Neuronal stem cell (in vitro differentiated cells): ENCODE results near the gene ZNF530.

Experiments used
- DNase-seq: peaks from one replicate; pipeline ENCODE4 v3.0.0-alpha.2; 2013; ENCODE audit warnings: low spot score
- H2AFZ ChIP-seq: one replicate; pipeline ENCODE4 v1.6.1; 2013; ENCODE audit warnings: mild to moderate bottlenecking, low read length, inconsistent platforms
- H2AK5ac ChIP-seq: 2 replicates; pipeline ENCODE4 v1.6.1; 2013; ENCODE audit warnings: low read depth, mild to moderate bottlenecking, inconsistent platforms, low read length, moderate library complexity, mixed read lengths
- H2BK120ac ChIP-seq: 2 replicates; pipeline ENCODE4 v1.6.1; 2013; ENCODE audit warnings: low read depth, mild to moderate bottlenecking, inconsistent platforms, low read length, moderate library complexity, mixed read lengths
- H2BK12ac ChIP-seq: one replicate; pipeline ENCODE4 v1.6.1; 2013; ENCODE audit warnings: low read length, inconsistent platforms
- H2BK15ac ChIP-seq: 2 replicates; pipeline ENCODE4 v1.6.1; 2013; ENCODE audit warnings: mild to moderate bottlenecking, low read length, inconsistent platforms, mixed read lengths
- H2BK5ac ChIP-seq: one replicate; pipeline ENCODE4 v1.6.1; 2013; ENCODE audit warnings: inconsistent platforms, mild to moderate bottlenecking, low read length, moderate library complexity
- H3K14ac ChIP-seq: one replicate; pipeline ENCODE4 v1.6.1; 2013; ENCODE audit warnings: low read length, inconsistent platforms
- H3K18ac ChIP-seq: 2 replicates; pipeline ENCODE4 v1.6.1; 2013; ENCODE audit warnings: low read length, inconsistent platforms
- H3K23ac ChIP-seq: 2 replicates; pipeline ENCODE4 v1.6.1; 2013; ENCODE audit warnings: low read depth, mild to moderate bottlenecking, mixed read lengths, low read length, inconsistent platforms; ENCODE audit not compliant: poor library complexity
- H3K27ac ChIP-seq: replicated peaks from 3 replicates; pipeline ENCODE4 v1.5.1; 2013; ENCODE audit warnings: low read length, inconsistent platforms
- H3K27me3 ChIP-seq, 3 experiments: 2 replicates each; pipeline ENCODE4 v1.6.1; 2013; ENCODE audit warnings: low read length in 3 of 3, mild to moderate bottlenecking in 2 of 3, inconsistent platforms in 1 of 3, low read depth in 1 of 3, mixed read lengths in 1 of 3, moderate library complexity in 1 of 3; ENCODE audit not compliant: control insufficient read depth in 3 of 3, insufficient read depth in 3 of 3
- H3K36me3 ChIP-seq, 2 donors: replicated peaks in 1 of 2; 2 replicates each; pipeline ENCODE4 v1.6.1; 2013; ENCODE audit warnings: low read length in 2 of 2; ENCODE audit not compliant: control insufficient read depth in 2 of 2, insufficient read depth in 2 of 2
- H3K4ac ChIP-seq: 2 replicates; pipeline ENCODE4 v1.6.1; 2013; ENCODE audit warnings: inconsistent platforms, mild to moderate bottlenecking, low read length, moderate library complexity
- H3K4me1 ChIP-seq, 2 donors: 1 replicate in 1 of 2; 2 replicates in 1 of 2; pipeline ENCODE4 v1.6.1; 2013; ENCODE audit warnings: low read length in 2 of 2, low read depth in 1 of 2; ENCODE audit not compliant: control insufficient read depth in 2 of 2, insufficient read depth in 1 of 2
- H3K4me2 ChIP-seq: one replicate; pipeline ENCODE4 v1.6.1; 2013; ENCODE audit warnings: mild to moderate bottlenecking, low read length, inconsistent platforms; ENCODE audit not compliant: insufficient read depth, poor library complexity, severe bottlenecking
- H3K4me3 ChIP-seq, 2 donors: 2 replicates each; pipeline ENCODE4 v1.5.1; 2013; ENCODE audit warnings: low read length in 2 of 2, mild to moderate bottlenecking in 2 of 2, inconsistent platforms in 1 of 2, moderate library complexity in 1 of 2
- H3K79me1 ChIP-seq: one replicate; pipeline ENCODE4 v1.6.1; 2013; ENCODE audit warnings: low read depth, mild to moderate bottlenecking, inconsistent platforms, low read length, moderate library complexity
- H3K9ac ChIP-seq: one replicate; pipeline ENCODE4 v1.6.1; 2013; ENCODE audit warnings: mild to moderate bottlenecking, low read depth, low read length, inconsistent platforms; ENCODE audit not compliant: poor library complexity
- H3K9me3 ChIP-seq, 2 donors: replicated peaks in 1 of 2; 2 replicates each; pipeline versions ENCODE3 to v1.6.1; 2013; ENCODE audit warnings: low read length in 2 of 2, mild to moderate bottlenecking in 2 of 2, inconsistent platforms in 1 of 2, low read depth in 1 of 2, mixed read lengths in 1 of 2, moderate library complexity in 1 of 2; ENCODE audit not compliant: control insufficient read depth in 2 of 2, insufficient read depth in 1 of 2
- H4K8ac ChIP-seq: one replicate; pipeline ENCODE4 v1.6.1; 2013; ENCODE audit warnings: low read depth, mild to moderate bottlenecking, inconsistent platforms, low read length, moderate library complexity
- H4K91ac ChIP-seq: one replicate; pipeline ENCODE4 v1.6.1; 2013; ENCODE audit warnings: low read length, low read depth, mild to moderate bottlenecking, inconsistent platforms; ENCODE audit not compliant: poor library complexity
- WGBS, 2 donors: extraction: QIAGEN DNeasy Blood & Tissue Kit; methylation state at CpG; one replicate each; pipeline ENCODE4 v1.1.7; 2013; ENCODE audit warnings: missing lambda C conversion rate in 2 of 2, mixed read lengths in 1 of 2; ENCODE audit not compliant: insufficient read length in 2 of 2, insufficient replicate concordance in 1 of 2; ENCODE audit errors: extremely low coverage in 2 of 2; 5-methylcytosine and 5-hydroxymethylcytosine counted together

The ZNF530 gene

DNA sequence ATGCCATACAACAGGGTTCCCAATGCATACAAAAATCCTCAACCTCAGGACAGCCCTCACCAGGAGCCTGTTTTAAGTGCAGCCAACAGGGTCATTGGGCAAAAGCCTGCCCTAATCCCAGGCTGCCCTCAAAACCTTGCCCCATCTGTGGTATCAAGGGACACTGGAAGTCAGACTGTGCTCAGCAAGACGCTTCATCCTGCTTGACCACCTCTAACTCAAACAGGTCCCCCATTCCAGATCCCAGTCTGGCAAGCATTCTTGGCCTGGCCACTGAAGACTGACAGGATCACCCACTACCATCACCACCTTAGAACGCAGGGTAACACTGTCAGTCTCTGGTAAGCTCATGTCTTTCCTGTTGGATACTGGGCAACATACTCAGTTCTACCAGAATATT is 54.0 kb downstream of the ZNF530 start:
- Histone ChIP-seq H3K79me1 (no peaks in the 10 kb centered on the region), H2BK5ac (no peak overlapping the region), H3K9me3 (peaks cover 0 to 3% of the 10 kb centered on the region in 2 donors), H4K91ac (no peak overlapping the region), H3K4me3 (no peak overlapping the region), H2AFZ (no peak overlapping the region), H3K14ac (no peak overlapping the region), H2BK120ac (no peak overlapping the region), H2BK12ac (no peak overlapping the region), H3K4me2 (no peak overlapping the region), H3K27me3 (peaks cover 0 to 3% (median 0%) of the 10 kb centered on the region in 3 experiments), H3K23ac (no peak overlapping the region), H3K18ac (no peak overlapping the region), H2BK15ac (no peak overlapping the region), H3K36me3 (no peaks in the 10 kb centered on the region), H3K4me1 (no peaks in the 10 kb centered on the region), H3K4ac (no peak overlapping the region), H2AK5ac (no peak overlapping the region), H3K9ac (no peak overlapping the region), H4K8ac (no peak overlapping the region), H3K27ac (no peak overlapping the region)
- no peak for DNase-seq
- no CpG with 5 or more reads among the region's 2 CpGs for WGBS, 2 donors

DNA sequence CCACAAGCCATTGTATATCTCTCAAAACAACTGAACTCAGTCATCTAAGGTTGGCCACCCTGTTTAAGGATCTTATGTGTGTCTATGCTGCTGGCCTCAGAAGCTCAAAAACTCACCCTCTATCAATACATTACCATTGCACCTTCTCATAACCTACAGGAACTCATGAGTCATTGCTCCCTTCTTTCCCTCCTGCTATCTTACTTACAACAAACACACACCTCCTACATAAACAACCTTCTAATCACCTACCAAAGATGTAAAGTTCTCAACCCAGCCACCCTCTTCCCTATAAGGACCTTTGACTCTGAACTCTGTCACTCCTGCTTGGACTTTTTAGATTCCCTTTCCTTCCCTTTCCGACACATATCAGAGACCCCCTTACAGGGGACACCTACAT is 55.8 kb downstream of the ZNF530 start:
- Histone ChIP-seq H2BK5ac (no peak overlapping the region), H2AK5ac (no peak overlapping the region), H3K36me3 (no peaks in the 10 kb centered on the region), H2BK15ac (no peak overlapping the region), H2BK12ac (no peak overlapping the region), H3K4me3 (no peak overlapping the region), H3K4me1 (no peaks in the 10 kb centered on the region), H3K79me1 (no peaks in the 10 kb centered on the region), H3K27me3 (peaks cover 0 to 10% (median 3%) of the 10 kb centered on the region in 3 experiments), H2BK120ac (no peak overlapping the region), H3K18ac (no peak overlapping the region), H3K14ac (no peak overlapping the region), H3K9me3 (peaks cover 0 to 3% of the 10 kb centered on the region in 2 donors), H2AFZ (no peak overlapping the region), H3K27ac (no peak overlapping the region), H3K9ac (no peak overlapping the region), H3K4me2 (no peak overlapping the region), H3K23ac (no peak overlapping the region), H4K8ac (no peak overlapping the region), H4K91ac (no peak overlapping the region), H3K4ac (no peak overlapping the region)
- DNase-seq = no peak
- WGBS, 2 donors = no CpG with 5 or more reads among the region's 1 CpG

DNA sequence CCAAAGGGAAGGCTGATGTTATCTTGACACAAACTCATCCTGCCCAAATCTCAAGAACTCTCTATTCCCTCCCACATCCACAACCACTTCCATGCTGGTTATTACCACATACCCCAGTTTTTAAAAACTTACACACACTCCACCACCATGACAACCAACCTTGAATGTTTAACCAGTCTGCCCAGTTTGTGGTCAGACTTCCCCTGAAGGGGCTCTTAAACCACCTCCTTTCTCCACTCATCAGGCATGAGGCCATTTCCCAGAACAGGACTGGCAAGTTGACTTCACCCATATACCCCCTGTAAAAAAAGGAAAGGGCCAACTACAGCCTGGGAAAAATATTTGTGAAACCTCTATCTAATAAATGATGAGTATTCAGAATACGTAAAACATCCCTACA is 56.7 kb downstream of the ZNF530 start:
- H3K4me1 ChIP-seq = no peaks in the 10 kb centered on the region

More for the DNA sequence above, 56.7 kb downstream of the ZNF530 start:
- Histone ChIP-seq H3K27me3 (peaks cover 0 to 14% (median 3%) of the 10 kb centered on the region in 3 experiments), H3K79me1 (no peaks in the 10 kb centered on the region), H3K14ac (no peak overlapping the region), H2BK5ac (no peak overlapping the region), H3K36me3 (no peaks in the 10 kb centered on the region), H3K27ac (no peak overlapping the region), H3K23ac (no peak overlapping the region), H2BK120ac (no peak overlapping the region), H3K9ac (no peak overlapping the region), H2BK12ac (no peak overlapping the region), H4K91ac (no peak overlapping the region), H3K4ac (no peak overlapping the region), H3K9me3 (peaks cover 0 to 3% of the 10 kb centered on the region in 2 donors), H2BK15ac (no peak overlapping the region), H2AFZ (no peak overlapping the region), H3K4me3 (peak overlapping the region in 1 of 2 donors; percentile 22), H4K8ac (no peak overlapping the region), H3K18ac (no peak overlapping the region), H3K4me2 (no peak overlapping the region), H2AK5ac (no peak overlapping the region)
- DNase-seq = no peak
- WGBS, 2 donors = no CpG with 5 or more reads among the region's 1 CpG
